Epithelial cell of proximal tubule (primary cell): ENCODE data around the gene APLF. TPM values are rescaled to one million over a fixed set of nuclear protein-coding genes. Genes with fewer than 3 reads are reported as not detected.

Source experiments
- DNase-seq: peaks from one replicate; pipeline ENCODE4 v3.0.0-alpha.2; 2011; ENCODE audit warnings: low read depth
- H3K4me3 ChIP-seq: 2 replicates; pipeline ENCODE4 v1.5.1; 2011; ENCODE audit warnings: low read depth, mild to moderate bottlenecking, low read length
- total RNA-seq: library from RNA; depleted of rRNA; stranded (reverse); fragments of >200 nt; gene quantifications from 2 replicates; pipeline ENCODE4 v1.2.3, GENCODE V29; 2015
- TF ChIP-seq, protein P1 (sequence below): conservative IDR thresholded peaks from 2 replicates; pipeline ENCODE4 v1.5.1; 2012; ENCODE audit warnings: low read depth, mild to moderate bottlenecking, low read length

Gene APLF
- total RNA-seq, 1 donor from 2014 or later = 5.1 TPM

DNA sequence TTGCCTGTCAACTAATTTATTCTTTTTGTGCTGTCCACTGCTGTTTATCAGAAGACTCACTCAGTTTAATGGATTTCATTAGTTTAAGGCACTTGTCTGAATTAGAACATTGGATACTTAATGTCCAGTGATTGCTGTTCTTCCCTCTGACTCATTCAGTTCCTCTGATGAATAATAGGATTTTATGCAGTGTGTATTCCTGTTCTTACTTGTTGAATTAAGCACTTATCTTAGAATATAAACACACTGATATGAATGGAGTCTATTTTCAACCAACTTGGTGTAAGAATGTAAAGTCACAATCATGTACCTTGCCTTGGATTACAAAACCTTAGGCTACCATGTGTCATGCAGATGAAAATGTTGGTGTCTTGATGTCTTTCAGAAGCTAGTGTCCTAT, 89.0 kb downstream of the APLF start:
- no peak for DNase-seq
- no peak overlapping the region for H3K4me3 ChIP-seq
- TF ChIP-seq, protein P1, sequence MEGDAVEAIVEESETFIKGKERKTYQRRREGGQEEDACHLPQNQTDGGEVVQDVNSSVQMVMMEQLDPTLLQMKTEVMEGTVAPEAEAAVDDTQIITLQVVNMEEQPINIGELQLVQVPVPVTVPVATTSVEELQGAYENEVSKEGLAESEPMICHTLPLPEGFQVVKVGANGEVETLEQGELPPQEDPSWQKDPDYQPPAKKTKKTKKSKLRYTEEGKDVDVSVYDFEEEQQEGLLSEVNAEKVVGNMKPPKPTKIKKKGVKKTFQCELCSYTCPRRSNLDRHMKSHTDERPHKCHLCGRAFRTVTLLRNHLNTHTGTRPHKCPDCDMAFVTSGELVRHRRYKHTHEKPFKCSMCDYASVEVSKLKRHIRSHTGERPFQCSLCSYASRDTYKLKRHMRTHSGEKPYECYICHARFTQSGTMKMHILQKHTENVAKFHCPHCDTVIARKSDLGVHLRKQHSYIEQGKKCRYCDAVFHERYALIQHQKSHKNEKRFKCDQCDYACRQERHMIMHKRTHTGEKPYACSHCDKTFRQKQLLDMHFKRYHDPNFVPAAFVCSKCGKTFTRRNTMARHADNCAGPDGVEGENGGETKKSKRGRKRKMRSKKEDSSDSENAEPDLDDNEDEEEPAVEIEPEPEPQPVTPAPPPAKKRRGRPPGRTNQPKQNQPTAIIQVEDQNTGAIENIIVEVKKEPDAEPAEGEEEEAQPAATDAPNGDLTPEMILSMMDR = no peak

DNA sequence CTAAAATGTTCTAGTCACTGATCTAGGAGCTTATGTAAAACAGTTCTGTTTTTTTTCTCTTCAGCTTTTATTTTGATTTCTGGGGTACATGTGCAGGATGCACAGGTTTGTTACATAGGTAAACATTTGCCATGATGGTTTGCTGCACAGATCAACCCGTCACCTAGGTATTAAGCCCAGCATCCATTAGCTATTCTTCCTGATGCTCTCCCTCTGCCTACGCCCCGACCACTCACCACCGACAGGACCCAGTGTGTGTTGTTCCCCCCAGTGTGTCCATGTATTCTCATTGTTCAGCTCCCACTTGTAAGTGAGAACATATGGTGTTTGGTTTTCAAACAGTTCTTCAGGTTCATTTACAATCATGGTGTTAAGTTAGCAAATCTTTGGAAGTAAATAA, 91.2 kb downstream of the APLF start:
- H3K4me3 ChIP-seq = no peak overlapping the region
- no peak for DNase-seq
- TF ChIP-seq, protein P1 = no peak

DNA sequence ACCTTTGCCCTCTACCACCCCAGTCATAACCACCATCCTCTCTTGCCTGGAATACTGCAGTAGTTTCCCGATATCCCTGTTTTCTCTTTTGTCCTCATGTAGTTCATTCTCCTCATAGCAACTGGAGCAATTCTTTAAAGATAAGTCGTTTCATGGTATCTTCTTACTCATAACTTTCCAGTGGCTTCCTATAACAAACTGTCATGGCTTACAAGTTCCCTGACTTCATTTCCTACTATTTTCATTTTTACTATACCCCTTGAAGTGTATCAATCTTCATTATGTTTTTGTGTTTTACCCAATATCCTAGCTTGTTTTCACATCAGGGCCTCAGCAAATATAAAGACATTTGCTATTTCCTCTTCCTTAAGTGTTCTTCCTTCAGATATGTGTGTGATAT, 92.3 kb downstream of the APLF start:
- DNase-seq = no peak
- H3K4me3 ChIP-seq = no peak overlapping the region
- TF ChIP-seq, protein P1 = no peak

DNA sequence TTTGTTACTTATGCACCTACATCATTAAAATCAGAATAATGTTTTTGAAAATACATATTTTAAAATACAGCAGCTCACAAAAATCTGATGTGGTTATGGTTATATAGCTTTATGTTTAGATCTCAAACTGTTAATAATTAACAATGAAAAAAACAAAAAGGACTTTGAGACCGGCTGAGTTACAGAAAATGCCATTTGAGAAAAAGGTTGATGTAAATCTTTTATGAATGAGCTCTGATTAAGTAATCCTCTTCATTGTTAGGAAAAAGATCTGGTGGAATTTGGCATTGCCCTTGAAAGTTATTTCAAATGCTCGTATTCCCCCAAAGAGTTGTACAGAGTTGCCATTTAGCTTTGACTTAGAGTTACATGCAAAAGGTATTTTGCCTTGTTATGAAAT, 93.2 kb downstream of the APLF start:
- DNase-seq = no peak
- TF ChIP-seq, protein P1 = no peak

DNA sequence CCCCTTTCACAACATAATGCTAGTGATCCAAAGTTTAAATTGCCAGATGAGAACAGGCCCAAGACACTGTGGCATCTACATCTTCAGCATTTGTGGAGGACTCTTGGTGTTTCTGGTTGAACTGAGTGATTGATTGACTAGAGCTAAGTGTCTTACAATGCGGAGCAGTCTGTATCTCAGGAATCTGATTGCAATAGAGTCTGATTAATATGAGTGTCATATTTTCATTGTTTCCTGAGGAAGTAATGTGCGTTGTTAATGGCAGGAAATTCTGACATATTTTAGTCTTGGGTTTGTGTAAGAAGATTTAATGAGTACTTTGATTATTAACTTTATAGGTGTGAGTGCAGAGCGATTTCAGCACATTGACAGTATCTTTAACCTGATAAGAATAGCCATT, 94.0 kb downstream of the APLF start:
- H3K4me3 ChIP-seq = no peak overlapping the region
- TF ChIP-seq, protein P1 = no peak
- no peak for DNase-seq

More for the DNA sequence above, 93.2 kb downstream of the APLF start:
- no peak overlapping the region for H3K4me3 ChIP-seq

DNA sequence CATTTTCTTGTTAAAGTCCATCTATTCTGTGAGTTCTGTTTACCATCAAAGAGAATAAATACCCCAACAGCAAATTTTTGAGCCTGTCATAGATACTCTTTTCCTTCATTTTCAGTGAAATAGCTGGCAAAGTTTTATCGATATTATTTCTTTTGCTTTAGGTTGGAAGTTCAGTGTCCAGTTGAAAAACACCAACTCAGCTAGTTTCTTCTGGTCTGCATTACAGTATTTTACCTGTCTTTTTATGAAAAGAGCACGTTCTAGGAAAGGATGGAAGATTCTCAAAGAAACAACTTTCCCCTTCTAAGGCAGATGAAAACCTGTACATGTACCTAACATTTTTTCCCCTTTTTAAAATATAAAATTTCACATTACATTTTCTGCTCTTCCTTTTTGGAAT, 95.5 kb downstream of the APLF start:
- H3K4me3 ChIP-seq = no peak overlapping the region
- TF ChIP-seq, protein P1 = no peak
- no peak for DNase-seq

DNA sequence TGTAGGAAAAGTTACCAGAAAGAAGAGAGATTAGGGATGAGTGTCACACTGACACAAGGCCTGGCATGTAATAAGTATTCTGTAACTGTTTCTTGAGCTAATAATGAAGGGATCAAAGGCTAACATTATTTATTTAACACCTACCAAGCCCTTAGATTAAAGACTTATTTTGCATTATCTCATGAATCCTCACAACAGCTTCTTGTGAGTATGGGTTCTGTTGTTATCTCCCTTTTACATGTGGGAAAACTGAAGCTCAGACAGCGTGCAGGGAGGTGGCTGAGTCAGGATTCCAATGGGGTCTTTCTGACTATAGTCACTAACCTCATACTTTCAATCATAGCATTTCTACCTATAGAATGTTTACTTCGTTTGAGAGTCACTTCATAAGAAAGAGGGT, 97.0 kb downstream of the APLF start:
- DNase-seq = no peak
- TF ChIP-seq, protein P1 = no peak
- H3K4me3 ChIP-seq = no peak overlapping the region
